Measurements from ENCODE around the gene YJEFN3. TPM values are rescaled to one million over a fixed set of nuclear protein-coding genes. Genes with fewer than 3 reads are reported as not detected.

The YJEFN3 gene
- total RNA-seq, 2 donors from 2014 or later = 10.0 to 14.9 TPM

DNA sequence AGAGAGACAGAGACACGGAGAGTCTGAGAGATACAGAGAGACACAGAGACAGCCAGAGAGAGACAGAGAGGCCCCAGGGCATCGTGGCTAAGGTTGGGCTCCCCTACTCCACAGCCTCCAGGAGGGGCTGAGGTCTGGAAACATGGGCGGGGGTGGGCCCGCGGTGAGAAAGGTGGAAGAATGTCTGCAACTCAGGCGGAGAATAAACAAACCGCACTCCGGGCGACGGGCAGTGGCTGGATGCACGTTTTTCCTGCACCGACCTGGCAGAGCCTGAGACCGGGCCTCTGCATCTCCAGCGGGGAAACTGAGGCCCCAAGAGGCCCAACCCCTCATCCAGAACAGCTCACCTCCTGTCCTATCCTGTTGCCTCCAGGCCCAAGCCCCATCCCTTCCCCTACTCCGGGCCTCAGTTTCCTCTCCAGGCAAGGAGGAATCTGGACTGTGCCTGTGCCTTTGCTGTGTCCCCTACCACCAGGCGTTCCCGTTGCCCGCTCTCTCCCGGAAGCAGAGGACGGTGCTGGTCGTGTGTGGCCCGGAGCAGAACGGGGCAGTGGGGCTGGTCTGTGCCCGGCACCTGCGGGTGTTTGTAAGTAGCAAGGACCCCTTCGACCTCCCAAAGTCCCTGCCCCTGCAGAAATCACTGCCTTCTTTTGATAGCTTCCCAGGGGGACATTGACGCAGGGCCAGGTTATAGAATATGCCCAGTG is 6.0 kb downstream of the YJEFN3 start:
- no peak overlapping the region for H3K27ac Mint-ChIP-seq
- no peaks in the 10 kb centered on the region for H3K36me3 Mint-ChIP-seq
- no peaks in the 10 kb centered on the region for H3K9me3 Mint-ChIP-seq

DNA sequence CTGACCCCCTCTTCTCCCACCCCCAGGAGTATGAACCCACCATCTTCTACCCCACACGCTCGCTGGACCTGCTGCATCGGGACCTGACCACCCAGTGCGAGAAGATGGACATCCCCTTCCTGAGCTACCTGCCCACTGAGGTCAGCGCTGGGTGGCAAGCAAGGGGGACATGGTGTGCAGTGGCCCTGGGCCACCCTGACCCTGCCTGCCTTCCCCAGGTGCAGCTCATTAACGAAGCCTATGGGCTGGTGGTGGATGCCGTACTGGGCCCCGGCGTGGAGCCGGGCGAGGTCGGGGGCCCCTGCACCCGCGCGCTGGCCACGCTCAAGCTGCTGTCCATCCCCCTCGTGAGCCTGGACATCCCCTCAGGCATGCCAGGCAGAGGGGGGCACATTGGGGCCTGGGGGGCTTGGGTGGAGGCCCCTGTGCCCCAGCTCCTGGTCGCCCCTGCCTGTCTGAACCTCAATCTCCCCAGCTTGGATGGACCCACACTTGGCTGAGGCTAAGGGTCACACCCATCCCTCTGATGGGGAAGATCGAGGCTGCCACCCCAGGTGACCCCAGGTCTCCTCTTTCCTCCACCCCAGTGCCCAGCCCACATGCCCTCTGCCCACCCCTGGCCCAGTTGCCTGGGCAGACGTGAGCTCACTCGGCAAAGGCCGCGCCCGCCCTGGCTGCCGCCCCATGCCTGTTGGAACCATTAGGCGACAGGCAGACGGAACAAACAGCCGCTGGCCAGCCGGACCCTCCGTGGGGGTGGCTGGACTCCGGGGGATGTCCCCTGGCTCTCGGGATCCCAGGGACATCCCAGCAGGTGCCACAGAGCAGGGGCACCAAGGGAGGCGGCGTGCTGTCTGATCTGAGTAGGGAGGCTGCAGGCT is 6.8 kb downstream of the YJEFN3 start:
- DNase-seq (ENCODE audit: low spot score) (no peak), ATAC-seq (no peak)
- Mint-ChIP-seq H3K27me3 (peaks cover 0 to 12% of the 10 kb centered on the region in 2 donors), H3K4me3 (no peak overlapping the region), H3K36me3 (no peaks in the 10 kb centered on the region), H3K9me3 (no peaks in the 10 kb centered on the region), H3K4me1 (ENCODE audit: low read depth in 2 of 2) (peaks cover 13 to 19% of the 10 kb centered on the region in 2 donors), H3K27ac (no peak overlapping the region)

More for the DNA sequence above, 6.0 kb downstream of the YJEFN3 start:
- no peak for ATAC-seq
- peaks cover 13 to 18% of the 10 kb centered on the region in 2 donors for H3K4me1 Mint-ChIP-seq (ENCODE audit: low read depth in 2 of 2)
- H3K27me3 Mint-ChIP-seq = peaks cover 0 to 12% of the 10 kb centered on the region in 2 donors
- no peak for DNase-seq (ENCODE audit: low spot score)
- no peak overlapping the region for H3K4me3 Mint-ChIP-seq

DNA sequence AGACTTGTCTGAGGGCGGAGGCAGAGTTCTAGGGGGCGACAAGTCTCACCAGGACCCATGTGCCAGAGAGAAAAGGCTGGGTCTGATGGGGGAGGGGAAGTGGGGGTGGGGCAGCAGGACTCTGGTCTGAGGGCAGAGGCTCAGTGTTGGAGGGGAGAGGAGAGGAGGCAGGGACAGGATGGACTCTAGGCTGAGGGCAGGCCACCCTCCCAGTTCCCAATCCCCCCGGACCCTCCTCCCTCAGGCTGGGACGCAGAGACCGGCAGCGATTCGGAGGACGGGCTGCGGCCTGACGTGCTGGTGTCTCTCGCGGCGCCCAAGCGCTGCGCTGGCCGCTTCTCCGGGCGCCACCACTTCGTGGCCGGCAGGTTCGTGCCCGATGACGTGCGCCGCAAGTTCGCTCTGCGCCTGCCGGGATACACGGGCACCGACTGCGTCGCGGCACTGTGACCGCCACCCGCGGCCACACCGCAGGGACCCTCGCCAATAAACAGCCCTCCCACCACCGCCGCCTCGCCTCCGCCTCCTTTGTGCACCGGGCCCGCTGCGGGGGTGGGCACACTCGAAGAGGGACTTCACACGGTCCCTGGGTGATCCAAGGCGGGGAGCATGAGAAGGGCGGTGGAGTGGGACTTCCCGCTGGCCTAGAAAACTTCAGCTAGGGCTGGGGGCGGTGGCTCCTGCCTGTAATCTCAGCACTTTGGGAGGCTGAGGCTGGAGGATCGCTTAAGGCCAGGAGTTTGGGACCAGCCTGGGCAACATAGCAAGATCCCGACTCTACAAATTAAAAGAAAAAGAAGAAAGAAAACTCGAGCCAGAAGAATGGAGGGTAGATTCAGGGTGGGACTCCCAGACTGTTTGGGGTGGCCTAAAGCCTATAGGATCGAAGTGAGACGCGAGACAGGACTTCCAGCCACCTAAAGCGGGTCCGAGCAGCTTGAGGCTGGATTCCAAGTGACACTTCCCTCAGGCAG is 8.7 kb downstream of the YJEFN3 start:
- H3K27ac Mint-ChIP-seq = peak overlapping the region in 1 of 2 donors; percentile 72
- DNase-seq (ENCODE audit: low spot score) = no peak

DNA sequence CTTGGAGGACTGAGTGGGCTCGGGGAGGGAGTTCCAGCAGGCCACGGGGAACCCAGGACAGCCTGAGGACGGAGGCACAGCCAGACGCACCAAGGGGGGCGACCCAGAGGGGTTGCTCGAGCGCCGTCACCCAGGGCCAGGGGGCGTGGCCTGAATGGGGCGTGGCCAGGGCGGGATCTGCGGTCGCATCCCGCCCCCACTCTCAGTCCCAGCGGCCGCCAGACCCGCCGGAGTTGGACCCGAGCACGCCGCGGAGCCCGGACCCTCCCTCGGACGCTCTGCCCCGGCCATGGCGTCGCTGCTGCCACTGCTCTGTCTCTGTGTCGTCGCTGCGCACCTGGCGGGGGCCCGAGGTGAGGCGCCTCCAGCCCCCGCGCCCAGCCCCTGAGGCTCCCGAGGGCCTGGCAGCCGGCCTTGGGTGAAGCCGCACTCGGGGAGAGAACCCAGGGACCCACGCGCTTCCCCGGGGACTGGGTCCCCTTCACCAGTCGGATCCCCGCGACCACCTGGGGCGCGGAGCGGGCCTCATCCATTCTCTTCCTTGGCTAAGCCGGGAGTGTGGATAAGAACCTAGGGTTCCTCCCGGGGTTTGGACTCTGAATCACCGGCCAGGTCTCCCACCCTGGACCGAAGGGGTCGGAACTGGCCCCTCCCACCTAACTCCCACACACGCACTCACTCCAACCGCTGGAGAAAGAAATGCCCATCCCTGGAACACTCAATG is 9.5 kb downstream of the YJEFN3 start, which contains the start of gene CILP2:
TSS of gene CILP2 (plus strand) at position 205 of the 724 bp plus-strand sequence. CDS start at position 290, 85 bp downstream.
- Mint-ChIP-seq H3K9me3 (no peaks in the 10 kb centered on the region), H3K27ac (peak within 1 kb of the TSS in 1 of 2 donors; percentile 53), H3K36me3 (no peaks in the 10 kb centered on the region), H3K4me3 (peak within 1 kb of the TSS; percentile 20), H3K27me3 (peaks cover 0 to 12% of the 10 kb centered on the region in 2 donors), H3K4me1 (ENCODE audit: low read depth in 2 of 2) (peaks cover 13 to 21% of the 10 kb centered on the region in 2 donors)
- no peak for DNase-seq (ENCODE audit: low spot score)
- no peak for ATAC-seq

More for the DNA sequence above, 8.7 kb downstream of the YJEFN3 start:
- Mint-ChIP-seq H3K9me3 (no peaks in the 10 kb centered on the region), H3K27me3 (peaks cover 0 to 12% of the 10 kb centered on the region in 2 donors), H3K36me3 (no peaks in the 10 kb centered on the region), H3K4me1 (ENCODE audit: low read depth in 2 of 2) (peaks cover 11 to 21% of the 10 kb centered on the region in 2 donors), H3K4me3 (peak overlapping the region; percentile 20)
- ATAC-seq = no peak

DNA sequence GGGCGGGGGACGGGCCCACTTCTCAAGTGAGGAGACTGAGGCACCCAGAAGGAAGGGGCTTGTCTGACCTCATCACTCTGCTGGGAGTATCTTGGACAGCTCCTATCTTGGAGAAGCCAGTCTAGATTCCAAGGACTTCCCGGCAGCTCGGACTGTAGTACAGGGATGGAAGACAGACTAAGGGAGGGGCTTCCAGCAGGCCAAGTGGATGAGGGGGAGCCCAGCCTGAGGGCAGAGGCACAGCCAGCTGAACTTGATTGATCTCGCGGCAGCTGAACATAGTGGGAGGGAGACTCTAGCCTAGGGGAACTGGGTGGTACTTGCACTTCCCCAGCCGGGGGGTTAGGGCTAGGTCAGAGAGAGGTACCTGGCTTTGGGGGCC is 10.1 kb downstream of the YJEFN3 start:
- Mint-ChIP-seq H3K4me3 (no peak overlapping the region), H3K36me3 (no peaks in the 10 kb centered on the region), H3K27me3 (peaks cover 0 to 12% of the 10 kb centered on the region in 2 donors), H3K9me3 (no peaks in the 10 kb centered on the region), H3K4me1 (ENCODE audit: low read depth in 2 of 2) (peaks cover 13 to 21% of the 10 kb centered on the region in 2 donors), H3K27ac (no peak overlapping the region)
- no peak for DNase-seq (ENCODE audit: low spot score)
- ATAC-seq = no peak

DNA sequence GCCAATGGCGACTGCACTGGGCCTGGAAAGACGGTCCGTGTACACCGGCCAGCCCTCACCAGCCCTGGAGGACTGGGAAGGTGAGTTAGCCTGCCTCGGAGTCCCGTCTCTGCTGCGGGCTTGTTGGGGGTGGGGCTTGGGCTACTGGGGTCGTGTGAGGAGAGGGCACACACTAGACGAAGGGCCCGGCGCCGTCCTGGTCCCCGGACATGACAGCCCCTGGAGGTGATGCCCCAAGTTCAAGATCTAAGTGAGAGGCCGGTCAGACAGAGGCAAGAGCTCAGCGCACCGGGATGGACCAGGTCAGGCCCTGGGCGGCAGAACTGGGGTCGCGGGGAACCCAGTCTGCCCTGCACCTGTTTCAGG is 11.0 kb downstream of the YJEFN3 start:
- Mint-ChIP-seq H3K4me1 (ENCODE audit: low read depth in 2 of 2) (peaks cover 13 to 21% of the 10 kb centered on the region in 2 donors), H3K9me3 (no peaks in the 10 kb centered on the region), H3K27me3 (peaks cover 0 to 12% of the 10 kb centered on the region in 2 donors), H3K4me3 (no peak overlapping the region), H3K36me3 (no peaks in the 10 kb centered on the region), H3K27ac (no peak overlapping the region)
- DNase-seq (ENCODE audit: low spot score) (no peak), ATAC-seq (no peak)

DNA sequence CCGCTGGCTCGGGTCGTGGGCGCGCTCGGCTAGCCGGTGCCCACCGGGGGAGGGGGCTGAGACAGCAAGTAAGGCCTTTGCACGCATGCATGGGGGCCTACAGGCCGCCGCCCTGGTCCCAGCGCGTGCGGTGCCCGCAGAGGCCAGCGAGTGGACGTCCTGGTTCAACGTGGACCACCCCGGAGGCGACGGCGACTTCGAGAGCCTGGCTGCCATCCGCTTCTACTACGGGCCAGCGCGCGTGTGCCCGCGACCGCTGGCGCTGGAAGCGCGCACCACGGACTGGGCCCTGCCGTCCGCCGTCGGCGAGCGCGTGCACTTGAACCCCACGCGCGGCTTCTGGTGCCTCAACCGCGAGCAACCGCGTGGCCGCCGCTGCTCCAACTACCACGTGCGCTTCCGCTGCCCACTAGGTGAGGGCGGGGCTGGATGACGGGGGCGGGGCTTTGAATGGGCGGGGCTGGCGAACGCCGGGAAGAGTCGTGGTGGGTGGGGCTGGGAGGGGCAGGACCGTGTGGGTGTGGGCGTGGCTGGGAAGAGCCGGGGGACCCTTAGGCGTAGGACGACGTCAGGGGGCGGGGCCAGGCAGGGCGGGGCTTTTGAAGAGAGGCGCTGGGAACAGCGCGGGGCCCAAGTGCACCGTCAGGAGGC is 11.5 kb downstream of the YJEFN3 start:
- H3K27ac Mint-ChIP-seq = no peak overlapping the region
- peak; percentile 51 to 74 for ATAC-seq
- H3K36me3 Mint-ChIP-seq = no peaks in the 10 kb centered on the region

DNA sequence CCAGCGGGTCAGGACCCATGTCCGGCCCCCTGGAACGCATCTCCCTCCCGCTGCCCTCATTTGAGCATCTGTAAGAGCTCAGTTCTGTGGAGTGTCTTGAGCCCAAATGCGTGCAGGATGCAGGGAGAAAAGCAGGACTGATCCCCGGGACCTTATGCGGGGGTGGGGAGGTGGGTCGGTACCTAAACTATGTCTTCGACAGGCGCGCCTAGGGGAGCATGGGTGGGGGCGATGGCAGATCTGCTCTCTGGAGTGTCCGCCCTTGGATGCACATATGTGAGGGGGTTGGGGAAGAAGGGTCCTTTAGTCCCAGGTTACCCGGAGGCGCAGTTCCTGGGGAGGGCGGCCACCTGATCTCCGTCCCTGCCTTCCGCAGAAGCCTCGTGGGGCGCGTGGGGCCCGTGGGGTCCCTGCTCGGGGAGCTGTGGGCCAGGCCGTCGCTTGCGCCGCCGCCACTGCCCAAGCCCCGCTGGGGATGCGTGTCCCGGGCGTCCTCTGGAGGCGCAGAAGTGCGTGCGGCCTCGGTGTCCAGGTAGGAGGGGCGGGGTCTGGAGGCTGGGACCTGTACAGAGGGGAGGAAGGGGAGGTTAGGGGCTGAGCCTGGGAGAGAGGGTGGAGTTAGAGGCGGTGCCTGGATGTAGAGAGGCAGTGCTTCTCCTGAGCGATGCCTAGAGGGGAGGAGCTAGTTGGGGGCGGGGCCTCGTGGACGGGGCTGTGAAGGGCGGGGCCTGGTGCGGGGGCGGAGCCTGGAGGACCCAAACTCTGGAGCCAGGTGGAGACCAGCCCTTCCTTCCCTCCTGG is 12.2 kb downstream of the YJEFN3 start:
- peaks cover 13 to 21% of the 10 kb centered on the region in 2 donors for H3K4me1 Mint-ChIP-seq (ENCODE audit: low read depth in 2 of 2)
- DNase-seq (ENCODE audit: low spot score) (peak; percentile 70), ATAC-seq (peak; percentile 72 to 78)
- H3K27ac Mint-ChIP-seq = no peak overlapping the region
- H3K27me3 Mint-ChIP-seq = peaks cover 0 to 12% of the 10 kb centered on the region in 2 donors
- H3K36me3 Mint-ChIP-seq = no peaks in the 10 kb centered on the region
- H3K9me3 Mint-ChIP-seq = no peaks in the 10 kb centered on the region
- peak overlapping the region; percentile 48 for H3K4me3 Mint-ChIP-seq

More for the DNA sequence above, 11.5 kb downstream of the YJEFN3 start:
- H3K27me3 Mint-ChIP-seq = peaks cover 0 to 12% of the 10 kb centered on the region in 2 donors
- peak overlapping the region; percentile 48 for H3K4me3 Mint-ChIP-seq
- no peaks in the 10 kb centered on the region for H3K9me3 Mint-ChIP-seq
- peaks cover 13 to 21% of the 10 kb centered on the region in 2 donors for H3K4me1 Mint-ChIP-seq (ENCODE audit: low read depth in 2 of 2)
- DNase-seq (ENCODE audit: low spot score) = no peak

DNA sequence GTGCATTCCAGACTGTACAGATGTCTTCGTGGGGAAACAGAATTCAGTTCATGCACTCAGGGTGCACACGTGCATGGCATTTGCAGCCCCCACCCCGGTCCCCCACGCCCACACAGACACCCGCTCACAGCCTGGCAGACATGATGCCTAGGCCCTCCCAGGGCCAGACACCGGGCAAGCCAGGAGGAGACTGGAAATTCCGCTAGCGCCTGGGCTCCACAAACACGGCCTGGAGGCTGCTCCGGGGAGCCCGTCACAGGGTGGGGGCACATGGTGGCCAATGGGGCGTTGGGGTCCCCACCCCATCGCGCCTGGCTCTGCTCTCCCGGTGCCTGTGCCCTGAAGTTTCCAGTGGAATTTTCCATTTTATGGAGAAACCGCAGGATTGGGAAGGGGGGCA is 12.9 kb downstream of the YJEFN3 start:
- peaks cover 0 to 12% of the 10 kb centered on the region in 2 donors for H3K27me3 Mint-ChIP-seq
- DNase-seq (ENCODE audit: low spot score) = no peak
- H3K27ac Mint-ChIP-seq = no peak overlapping the region
- peaks cover 13 to 21% of the 10 kb centered on the region in 2 donors for H3K4me1 Mint-ChIP-seq (ENCODE audit: low read depth in 2 of 2)
- no peaks in the 10 kb centered on the region for H3K36me3 Mint-ChIP-seq
- ATAC-seq = no peak
- no peaks in the 10 kb centered on the region for H3K9me3 Mint-ChIP-seq
- H3K4me3 Mint-ChIP-seq = peak overlapping the region; percentile 28

DNA sequence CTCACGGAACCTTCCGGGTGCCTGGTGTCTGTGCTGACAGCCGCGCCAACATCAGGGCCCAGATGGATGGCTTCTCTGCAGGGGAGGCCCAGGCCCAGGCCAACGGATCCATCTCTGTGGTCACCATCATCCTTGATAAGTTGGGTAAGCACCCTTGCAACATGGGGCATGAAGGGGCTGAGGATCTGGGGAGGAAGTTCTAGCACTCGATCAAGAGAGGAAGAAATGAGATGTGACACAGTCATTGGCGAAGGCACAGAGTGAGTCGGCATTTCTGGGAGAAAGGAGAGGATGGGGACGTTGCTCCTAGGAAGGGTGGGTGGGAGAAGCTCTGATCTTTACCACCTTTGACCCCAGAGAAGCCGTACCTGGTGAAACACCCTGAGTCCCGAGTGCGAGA is 13.8 kb downstream of the YJEFN3 start:
- Mint-ChIP-seq H3K27ac (no peak overlapping the region), H3K9me3 (no peaks in the 10 kb centered on the region), H3K4me1 (ENCODE audit: low read depth in 2 of 2) (peaks cover 13 to 17% of the 10 kb centered on the region in 2 donors), H3K27me3 (peaks cover 0 to 9% of the 10 kb centered on the region in 2 donors), H3K36me3 (no peaks in the 10 kb centered on the region), H3K4me3 (no peak overlapping the region)
- ATAC-seq = no peak
- no peak for DNase-seq (ENCODE audit: low spot score)

DNA sequence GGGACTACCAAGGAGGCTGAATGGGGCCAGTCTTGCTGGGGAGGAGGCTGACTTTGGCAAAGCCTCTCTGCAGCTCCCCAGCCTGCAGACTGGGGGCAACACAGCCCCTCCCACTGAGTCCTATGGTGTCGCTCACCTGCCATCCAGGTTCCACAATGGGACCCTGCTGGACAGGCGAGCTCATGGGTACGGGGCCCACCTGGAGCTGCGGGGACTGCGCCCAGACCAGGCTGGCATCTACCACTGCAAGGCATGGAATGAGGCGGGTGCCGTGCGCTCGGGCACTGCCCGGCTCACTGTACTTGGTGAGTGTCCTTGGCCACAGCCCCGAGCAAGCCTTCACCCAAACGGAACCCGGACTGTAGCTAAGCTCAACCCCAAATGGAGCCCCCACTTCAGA is 14.4 kb downstream of the YJEFN3 start:
- Mint-ChIP-seq H3K27ac (no peak overlapping the region), H3K4me3 (no peak overlapping the region), H3K4me1 (ENCODE audit: low read depth in 2 of 2) (peaks cover 13% of the 10 kb centered on the region in 2 donors), H3K9me3 (no peaks in the 10 kb centered on the region), H3K36me3 (no peaks in the 10 kb centered on the region), H3K27me3 (peaks cover 0 to 5% of the 10 kb centered on the region in 2 donors)
- ATAC-seq (no peak), DNase-seq (ENCODE audit: low spot score) (no peak)
